ENCODE results near the gene RPEL1.

DNA sequence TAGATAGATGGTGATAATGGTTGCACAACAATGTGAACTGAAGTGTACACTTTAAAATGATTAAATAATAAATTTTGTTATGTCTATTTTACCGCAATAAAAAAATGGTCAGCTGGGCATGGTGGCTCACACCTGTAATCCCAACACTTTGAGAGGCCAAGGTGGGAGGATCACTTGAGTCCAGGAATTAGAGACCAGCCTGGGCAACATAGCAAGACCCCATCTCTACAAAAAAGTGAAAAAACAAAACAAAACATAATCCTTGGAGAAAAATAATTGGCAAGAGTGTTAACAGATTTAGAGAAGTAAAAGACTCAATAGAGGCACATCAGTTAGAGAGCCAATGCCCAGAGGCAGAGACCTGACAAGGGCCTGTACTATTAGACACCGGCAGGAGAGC lies 9.9 kb upstream of the RPEL1 start:
- TF ChIP-seq RAD21 (conservative IDR thresholded peaks at IDR 0.05): no peak
- TF ChIP-seq POLR2AphosphoS5 (IDR thresholded peaks at IDR 0.05): no peak
- no peak for TF ChIP-seq EP300 (conservative IDR thresholded peaks at IDR 0.05; ENCODE audit: poor library complexity, severe bottlenecking)
